Activated CD4-positive, alpha-beta memory T cell treated with anti-CD3 and anti-CD28 coated beads, Interleukin-2, amount 10 ng/mL, durations not matched to agents 7 days and 5 days (primary cell): ENCODE data around the gene BANF1. TPM values are rescaled to one million over a fixed set of nuclear protein-coding genes. Genes with fewer than 3 reads are reported as not detected.

Source experiments
- CTCF ChIA-PET: fragments of 350-600 bp; sonication (Branson Sonifier 250); formaldehyde crosslinking; loops from one replicate; lab custom pipeline; 2021; ENCODE audit warnings: antibody characterized with exemption, inconsistent platforms; lab: Charles Lee
- POLR2A ChIA-PET: fragments of 350-600 bp; sonication (Branson Sonifier 250); formaldehyde crosslinking; loops from one replicate; lab custom pipeline; 2021; ENCODE audit warnings: antibody characterized with exemption; lab: Charles Lee
- DNase-seq: peaks from one replicate; pipeline ENCODE4 v3.0.0-alpha.2; 2020
- H3K27ac Mint-ChIP-seq: one replicate; pipeline ENCODE4 v1.8.0; 2021; ENCODE audit warnings: mild to moderate bottlenecking, mixed read lengths
- H3K27me3 Mint-ChIP-seq: one replicate; pipeline ENCODE4 v1.8.0; 2021; ENCODE audit warnings: mixed read lengths
- H3K36me3 Mint-ChIP-seq: one replicate; pipeline ENCODE4 v1.8.0; 2021; ENCODE audit warnings: low read depth, mixed read lengths
- H3K4me1 Mint-ChIP-seq: one replicate; pipeline ENCODE4 v1.8.0; 2021; ENCODE audit warnings: mixed read lengths
- H3K4me3 Mint-ChIP-seq: one replicate; pipeline ENCODE4 v1.8.0; 2021; ENCODE audit warnings: mild to moderate bottlenecking, mixed read lengths
- H3K9me3 Mint-ChIP-seq: one replicate; pipeline ENCODE4 v1.8.0; 2021; ENCODE audit warnings: mixed read lengths
- total RNA-seq, 2 experiments: library from RNA; stranded (reverse); gene quantifications; one replicate each; pipeline ENCODE4 v1.2.3, GENCODE V29; 2021

Gene BANF1
- total RNA-seq, 2 experiments from 2014 or later, result 191 to 196 TPM

- H3K4me3 Mint-ChIP-seq, result no peak overlapping the region
- POLR2A ChIA-PET, result interaction anchor here (0.7 to 1.0 kb wide), 2 partner anchors 10 kb away, joined by 3 read pairs; no protein-coding TSS in a partner anchor
- no peaks in the 10 kb centered on the region for H3K27me3 Mint-ChIP-seq
- H3K27ac Mint-ChIP-seq, result no peak overlapping the region
- peaks cover 70% of the 10 kb centered on the region for H3K36me3 Mint-ChIP-seq
- H3K4me1 Mint-ChIP-seq, result peaks cover 17% of the 10 kb centered on the region
- H3K9me3 Mint-ChIP-seq, result no peaks in the 10 kb centered on the region
- CTCF ChIA-PET, result no interaction called here
- DNase-seq, result no peak
Observed at GRCh38 chr11:65967329-65967934, 34.9 kb upstream of the BANF1 start.

GRCh38 chr11:65968600-65969482, 33.5 kb upstream of the BANF1 start:
- H3K36me3 Mint-ChIP-seq, result peaks cover 67% of the 10 kb centered on the region
- POLR2A ChIA-PET, result no interaction called here
- no peak overlapping the region for H3K27ac Mint-ChIP-seq

GRCh38 chr11:65972116-65972515, 30.2 kb upstream of the BANF1 start:
- DNase-seq, result no peak
- peaks cover 52% of the 10 kb centered on the region for H3K36me3 Mint-ChIP-seq
- no peak overlapping the region for H3K4me3 Mint-ChIP-seq
- H3K27ac Mint-ChIP-seq, result no peak overlapping the region
- no peaks in the 10 kb centered on the region for H3K9me3 Mint-ChIP-seq
- CTCF ChIA-PET, result interaction anchor here (1.1 to 1.9 kb wide), 4 partner anchors 84 to 192 kb away, joined by 3 to 6 read pairs (median 4); partner anchors contain the start of gene FIBP
- POLR2A ChIA-PET, result interaction anchor here (1.0 to 2.0 kb wide), 2 partner anchors 83 to 111 kb away, joined by 3 to 9 read pairs; partner anchors contain the start of gene FIBP
- no peaks in the 10 kb centered on the region for H3K27me3 Mint-ChIP-seq
- peaks cover 6% of the 10 kb centered on the region for H3K4me1 Mint-ChIP-seq

More at GRCh38 chr11:65968600-65969482, 33.5 kb upstream of the BANF1 start:
- no peaks in the 10 kb centered on the region for H3K9me3 Mint-ChIP-seq
- H3K27me3 Mint-ChIP-seq, result no peaks in the 10 kb centered on the region
- peaks cover 9% of the 10 kb centered on the region for H3K4me1 Mint-ChIP-seq
- H3K4me3 Mint-ChIP-seq, result no peak overlapping the region
- CTCF ChIA-PET, result interaction anchor here (0.6 kb wide), 1 partner anchor 23 kb away, joined by 3 read pairs; no protein-coding TSS in a partner anchor
- no peak for DNase-seq

GRCh38 chr11:65973439-65974110, 28.7 kb upstream of the BANF1 start:
- no peak overlapping the region for H3K4me3 Mint-ChIP-seq
- ChIA-PET CTCF (interaction anchor here (0.9 kb wide), 1 partner anchor 72 kb away, joined by 3 read pairs; no protein-coding TSS in a partner anchor), POLR2A (no interaction called here)
- no peak for DNase-seq
- peaks cover 51% of the 10 kb centered on the region for H3K36me3 Mint-ChIP-seq
- H3K27me3 Mint-ChIP-seq, result no peaks in the 10 kb centered on the region
- no peak overlapping the region for H3K27ac Mint-ChIP-seq
- peaks cover 6% of the 10 kb centered on the region for H3K4me1 Mint-ChIP-seq
- H3K9me3 Mint-ChIP-seq, result no peaks in the 10 kb centered on the region

GRCh38 chr11:65975771-65976170, 26.5 kb upstream of the BANF1 start:
- DNase-seq, result no peak
- no peaks in the 10 kb centered on the region for H3K9me3 Mint-ChIP-seq
- POLR2A ChIA-PET, result no interaction called here
- H3K27ac Mint-ChIP-seq, result peak overlapping the region; percentile 31
- H3K27me3 Mint-ChIP-seq, result no peaks in the 10 kb centered on the region
- peaks cover 6% of the 10 kb centered on the region for H3K4me1 Mint-ChIP-seq
- CTCF ChIA-PET, result interaction anchor here (0.7 to 1.1 kb wide), 2 partner anchors 9 to 88 kb away, joined by 3 to 4 read pairs; no protein-coding TSS in a partner anchor
- no peak overlapping the region for H3K4me3 Mint-ChIP-seq
- H3K36me3 Mint-ChIP-seq, result peaks cover 41% of the 10 kb centered on the region

- CTCF ChIA-PET, result no interaction called here
- Mint-ChIP-seq H3K27me3 (no peaks in the 10 kb centered on the region), H3K4me1 (peaks cover 6% of the 10 kb centered on the region), H3K4me3 (no peak overlapping the region), H3K36me3 (peaks cover 41% of the 10 kb centered on the region), H3K27ac (peak overlapping the region; percentile 31), H3K9me3 (no peaks in the 10 kb centered on the region)
- no peak for DNase-seq
- POLR2A ChIA-PET, result interaction anchor here (0.8 to 1.1 kb wide), 2 partner anchors 9 to 26 kb away, joined by 3 read pairs; partner anchors contain the start of gene BANF1
Observed at GRCh38 chr11:65976216-65977176, 25.8 kb upstream of the BANF1 start.

GRCh38 chr11:65977621-65978390, 24.5 kb upstream of the BANF1 start:
- peaks cover 37% of the 10 kb centered on the region for H3K36me3 Mint-ChIP-seq
- CTCF ChIA-PET, result interaction anchor here (0.5 kb wide), 1 partner anchor 266 kb away, joined by 3 read pairs; no protein-coding TSS in a partner anchor
- H3K4me3 Mint-ChIP-seq, result no peak overlapping the region
- no peaks in the 10 kb centered on the region for H3K27me3 Mint-ChIP-seq
- POLR2A ChIA-PET, result interaction anchor here (0.8 kb wide), 1 partner anchor 75 kb away, joined by 3 read pairs; the partner anchor contains the start of gene SF3B2
- no peak overlapping the region for H3K27ac Mint-ChIP-seq
- H3K4me1 Mint-ChIP-seq, result peaks cover 6% of the 10 kb centered on the region
- DNase-seq, result no peak
- H3K9me3 Mint-ChIP-seq, result no peaks in the 10 kb centered on the region

- DNase-seq, result no peak
- H3K9me3 Mint-ChIP-seq, result no peaks in the 10 kb centered on the region
- CTCF ChIA-PET, result interaction anchor here (1.4 kb wide), 1 partner anchor 88 kb away, joined by 4 read pairs; the partner anchor contains the start of gene CCDC85B
- H3K36me3 Mint-ChIP-seq, result peaks cover 31% of the 10 kb centered on the region
- no peak overlapping the region for H3K4me3 Mint-ChIP-seq
- H3K27ac Mint-ChIP-seq, result no peak overlapping the region
- POLR2A ChIA-PET, result interaction anchor here (0.8 kb wide), 1 partner anchor 74 kb away, joined by 3 read pairs; the partner anchor contains the start of gene SF3B2
- H3K27me3 Mint-ChIP-seq, result no peaks in the 10 kb centered on the region
- H3K4me1 Mint-ChIP-seq, result peaks cover 5% of the 10 kb centered on the region
Observed at GRCh38 chr11:65978391-65979238, 23.7 kb upstream of the BANF1 start.

- peaks cover 2% of the 10 kb centered on the region for H3K4me1 Mint-ChIP-seq
- no peak for DNase-seq
- peaks cover 28% of the 10 kb centered on the region for H3K36me3 Mint-ChIP-seq
- no peaks in the 10 kb centered on the region for H3K9me3 Mint-ChIP-seq
- no peak overlapping the region for H3K27ac Mint-ChIP-seq
- no peak overlapping the region for H3K4me3 Mint-ChIP-seq
- ChIA-PET CTCF (interaction anchor here (1.4 kb wide), 1 partner anchor 89 kb away, joined by 4 read pairs; the partner anchor contains the start of gene CCDC85B), POLR2A (no interaction called here)
- no peaks in the 10 kb centered on the region for H3K27me3 Mint-ChIP-seq
Observed at GRCh38 chr11:65979261-65979759, 23.0 kb upstream of the BANF1 start.

- no peak for DNase-seq
- Mint-ChIP-seq H3K9me3 (no peaks in the 10 kb centered on the region), H3K27me3 (no peaks in the 10 kb centered on the region), H3K27ac (no peak overlapping the region), H3K4me1 (no peaks in the 10 kb centered on the region), H3K36me3 (peaks cover 21% of the 10 kb centered on the region), H3K4me3 (no peak overlapping the region)
- POLR2A ChIA-PET, result interaction anchor here (1.5 kb wide), 1 partner anchor 149 kb away, joined by 3 read pairs; no protein-coding TSS in a partner anchor
- CTCF ChIA-PET, result interaction anchor here (0.8 kb wide), 1 partner anchor 94 kb away, joined by 3 read pairs; no protein-coding TSS in a partner anchor
Observed at GRCh38 chr11:65981101-65981740, 21.1 kb upstream of the BANF1 start.
